ENCODE data around the gene BTRC. TPM values are rescaled to one million over a fixed set of nuclear protein-coding genes. Genes with fewer than 3 reads are reported as not detected.
"Not testable (repeated sequence)": the region's sequence is repeated elsewhere in the genome, so short reads cannot be mapped to it uniquely, and the experiment has no call there.

Gene BTRC
- total RNA-seq, 1 donor: 3.3 TPM

DNA sequence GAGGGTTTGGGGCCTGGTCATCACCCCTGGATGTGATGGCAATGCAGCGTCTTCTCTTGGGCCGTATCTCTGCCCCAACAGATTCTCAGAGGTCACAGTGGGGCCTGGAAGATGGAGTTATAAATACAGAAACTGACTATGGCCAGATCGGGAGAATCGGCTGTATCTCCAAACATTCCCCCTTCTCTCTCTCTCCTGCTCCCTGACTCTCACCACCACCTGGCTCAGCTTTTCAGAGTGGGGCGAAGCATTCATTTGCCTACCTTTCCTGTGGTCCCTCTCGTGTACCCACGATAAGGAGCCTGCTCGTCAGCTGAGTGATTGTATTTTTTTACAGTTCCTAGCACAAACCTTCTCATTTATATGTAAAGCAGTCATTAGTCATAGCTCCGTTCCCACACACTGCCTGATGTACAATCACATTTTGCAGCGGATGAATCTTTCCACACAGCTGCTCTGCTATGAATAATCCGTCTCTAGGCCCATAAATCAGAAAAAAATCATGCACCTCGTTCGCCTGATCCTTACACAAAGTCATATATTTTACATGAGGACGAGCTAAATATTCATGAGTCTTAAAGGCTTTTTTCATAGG, 23.2 kb upstream of the BTRC start:
- Histone ChIP-seq H3K27me3 (ENCODE audit: insufficient read depth, low read length) (peaks cover 3% of the 10 kb centered on the region), H3K9me3 (ENCODE audit: low read depth, low read length) (no peaks in the 10 kb centered on the region), H3K4me1 (ENCODE audit: insufficient read depth, low read length) (no peaks in the 10 kb centered on the region), H3K4me3 (ENCODE audit: low read length) (no peak overlapping the region)

GRCh38 chr10:101331956-101332355, 22.0 kb upstream of the BTRC start:
- Histone ChIP-seq H3K4me3 (ENCODE audit: low read length) (no peak overlapping the region), H3K27me3 (ENCODE audit: insufficient read depth, low read length) (no peaks in the 10 kb centered on the region), H3K9me3 (ENCODE audit: low read depth, low read length) (no peaks in the 10 kb centered on the region)

GRCh38 chr10:101334259-101334658, 19.7 kb upstream of the BTRC start:
- H3K9me3 ChIP-seq (ENCODE audit: low read depth, low read length); H3K27me3 ChIP-seq (ENCODE audit: insufficient read depth, low read length); H3K4me3 ChIP-seq (ENCODE audit: low read length); H3K4me1 ChIP-seq (ENCODE audit: insufficient read depth, low read length): not testable (repeated sequence)

More at GRCh38 chr10:101331956-101332355, 22.0 kb upstream of the BTRC start:
- no peaks in the 10 kb centered on the region for H3K4me1 ChIP-seq (ENCODE audit: insufficient read depth, low read length)

DNA sequence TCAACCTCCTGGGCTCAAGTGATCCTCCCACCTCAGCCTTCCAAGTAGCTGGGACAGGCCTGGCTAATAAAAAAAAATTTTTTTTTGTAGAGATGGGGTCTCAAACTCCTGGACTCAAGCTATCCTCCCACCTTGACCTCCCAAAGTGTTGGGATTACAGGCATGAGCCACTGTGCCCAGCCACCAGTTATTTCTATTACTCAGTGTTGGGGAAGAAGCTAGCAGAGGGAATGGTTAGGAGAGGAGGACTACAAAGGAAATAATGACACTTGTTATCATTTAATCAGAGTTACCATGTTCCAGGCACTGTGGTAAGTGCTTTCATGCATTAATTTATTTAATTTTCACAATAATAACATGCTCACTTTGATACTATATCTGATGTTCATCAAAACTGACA, 17.6 kb upstream of the BTRC start:
- H3K4me3 ChIP-seq (ENCODE audit: low read length): no peak overlapping the region
- H3K9me3 ChIP-seq (ENCODE audit: low read depth, low read length): no peaks in the 10 kb centered on the region
- no peaks in the 10 kb centered on the region for H3K27me3 ChIP-seq (ENCODE audit: insufficient read depth, low read length)

DNA sequence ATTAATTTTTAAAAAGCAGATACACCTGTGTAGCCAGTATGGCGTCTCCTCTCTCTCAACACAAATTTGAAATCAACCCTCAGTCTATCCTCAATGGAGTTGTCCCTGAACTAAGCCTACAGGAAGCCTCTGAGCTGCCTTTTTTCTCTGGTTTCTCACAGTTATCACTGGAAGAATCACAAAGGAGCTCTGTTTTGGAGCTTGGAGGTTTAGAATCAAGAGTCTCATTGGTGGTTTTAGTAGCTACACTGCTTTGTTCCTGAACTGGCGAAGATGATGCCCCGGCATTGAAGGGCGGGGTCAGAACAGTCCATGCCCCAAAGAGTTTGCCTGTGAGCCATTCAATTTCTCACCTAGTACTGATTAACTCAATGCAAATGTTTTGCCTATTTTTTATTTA, 16.1 kb upstream of the BTRC start:
- Histone ChIP-seq H3K9me3 (ENCODE audit: low read depth, low read length) (no peaks in the 10 kb centered on the region), H3K4me3 (ENCODE audit: low read length) (no peak overlapping the region), H3K4me1 (ENCODE audit: insufficient read depth, low read length) (no peaks in the 10 kb centered on the region), H3K27me3 (ENCODE audit: insufficient read depth, low read length) (no peaks in the 10 kb centered on the region)

More for the DNA sequence above, 17.6 kb upstream of the BTRC start:
- no peaks in the 10 kb centered on the region for H3K4me1 ChIP-seq (ENCODE audit: insufficient read depth, low read length)

DNA sequence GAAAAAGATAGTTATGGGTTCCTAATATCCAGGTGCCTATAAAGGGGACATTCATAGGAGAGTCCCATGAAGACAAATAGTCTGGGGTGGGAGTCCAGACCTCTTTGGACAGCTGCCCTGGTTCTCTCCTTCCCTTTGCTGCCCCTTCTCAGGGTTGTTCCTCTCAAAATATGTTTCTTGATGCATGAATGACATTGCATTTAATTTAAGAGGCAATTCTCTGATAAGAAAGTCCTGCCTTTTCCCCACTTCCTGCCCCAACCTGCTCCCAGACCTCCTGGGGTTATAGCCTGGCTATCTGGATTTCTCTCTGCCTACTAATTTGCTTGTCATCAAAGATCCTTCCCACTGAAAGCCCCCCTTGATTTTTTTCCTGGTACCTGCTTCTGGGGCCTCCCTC, 12.5 kb upstream of the BTRC start:
- H3K27me3 ChIP-seq (ENCODE audit: insufficient read depth, low read length): no peaks in the 10 kb centered on the region
- H3K4me3 ChIP-seq (ENCODE audit: low read length): no peak overlapping the region
- H3K9me3 ChIP-seq (ENCODE audit: low read depth, low read length): no peaks in the 10 kb centered on the region
- no peaks in the 10 kb centered on the region for H3K4me1 ChIP-seq (ENCODE audit: insufficient read depth, low read length)

- Histone ChIP-seq H3K4me1 (ENCODE audit: insufficient read depth, low read length) (no peaks in the 10 kb centered on the region), H3K9me3 (ENCODE audit: low read depth, low read length) (no peaks in the 10 kb centered on the region), H3K4me3 (ENCODE audit: low read length) (no peak overlapping the region), H3K27me3 (ENCODE audit: insufficient read depth, low read length) (peaks cover 5% of the 10 kb centered on the region)
Observed at GRCh38 chr10:101346177-101346576, 7.8 kb upstream of the BTRC start.

DNA sequence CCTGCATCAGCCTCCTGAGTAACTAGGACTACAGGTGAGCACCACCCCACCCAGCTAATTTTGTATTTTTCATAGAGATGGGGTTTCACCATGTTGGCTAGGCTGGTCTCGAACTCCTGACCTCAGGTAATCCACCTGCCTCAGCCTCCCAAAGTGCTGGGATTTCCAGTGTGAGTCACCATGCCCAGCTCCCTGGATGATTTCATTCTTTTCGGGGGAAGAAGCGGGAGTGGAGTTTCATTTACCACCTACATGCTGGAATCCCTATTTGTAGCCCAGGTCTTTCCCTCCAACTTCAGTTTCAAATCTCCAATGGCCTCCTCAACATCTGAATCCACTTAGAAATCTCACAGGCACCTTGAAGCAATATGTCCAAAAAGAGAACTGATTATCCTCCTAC, 2.9 kb upstream of the BTRC start:
- H3K9me3 ChIP-seq (ENCODE audit: low read depth, low read length): no peaks in the 10 kb centered on the region
- H3K4me1 ChIP-seq (ENCODE audit: insufficient read depth, low read length): peaks cover 14% of the 10 kb centered on the region
- H3K27me3 ChIP-seq (ENCODE audit: insufficient read depth, low read length): peaks cover 5% of the 10 kb centered on the region
- H3K4me3 ChIP-seq (ENCODE audit: low read length): no peak overlapping the region

DNA sequence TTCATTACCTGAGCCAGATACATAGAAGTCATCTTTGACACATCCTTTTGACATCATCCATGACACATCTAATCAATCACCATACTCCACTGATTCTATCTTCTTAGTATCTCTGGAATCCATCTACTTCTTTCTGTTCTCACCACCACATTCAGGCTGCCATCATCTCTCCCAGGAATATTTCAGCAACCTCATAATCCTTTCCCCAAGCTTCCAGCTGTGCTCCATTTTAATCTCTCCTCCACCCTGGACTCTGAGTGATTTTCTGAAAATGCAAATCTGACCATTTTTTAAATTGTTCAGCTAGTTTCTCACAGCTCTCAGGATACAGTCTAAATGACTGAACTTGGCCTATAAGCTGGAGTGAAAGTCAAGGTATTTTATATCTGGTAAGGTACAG, 2.5 kb upstream of the BTRC start:
- Histone ChIP-seq H3K4me1 (ENCODE audit: insufficient read depth, low read length) (peaks cover 14% of the 10 kb centered on the region), H3K27me3 (ENCODE audit: insufficient read depth, low read length) (peaks cover 5% of the 10 kb centered on the region), H3K4me3 (ENCODE audit: low read length) (no peak overlapping the region), H3K9me3 (ENCODE audit: low read depth, low read length) (no peaks in the 10 kb centered on the region)

DNA sequence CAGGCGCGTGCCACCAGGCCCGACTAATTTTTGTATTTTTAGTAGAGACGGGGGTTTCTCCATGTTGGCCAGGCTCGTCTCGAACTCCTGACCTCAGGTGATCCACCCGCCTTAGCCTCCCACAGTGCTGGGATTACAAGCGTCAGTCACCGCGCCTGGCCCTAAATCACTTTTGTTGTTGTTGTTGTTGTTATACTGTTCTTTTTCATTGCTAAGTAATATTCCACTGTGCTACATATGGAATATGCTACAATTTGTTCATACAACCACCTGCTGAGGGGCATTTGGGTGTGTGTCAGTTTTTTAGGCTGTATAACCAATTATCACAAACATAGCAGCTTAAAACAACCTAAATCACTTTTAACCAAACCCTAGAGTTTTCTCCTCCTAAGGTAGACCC, 1.1 kb upstream of the BTRC start:
- H3K27me3 ChIP-seq (ENCODE audit: insufficient read depth, low read length); H3K9me3 ChIP-seq (ENCODE audit: low read depth, low read length); H3K4me3 ChIP-seq (ENCODE audit: low read length): not testable (repeated sequence)
- peaks cover 14% of the 10 kb centered on the region for H3K4me1 ChIP-seq (ENCODE audit: insufficient read depth, low read length)

GRCh38 chr10:101354328-101355071, 535 bp downstream of the BTRC start:
- Histone ChIP-seq H3K9me3 (ENCODE audit: low read depth, low read length) (no peaks in the 10 kb centered on the region), H3K4me1 (ENCODE audit: insufficient read depth, low read length) (peaks cover 14% of the 10 kb centered on the region), H3K27me3 (ENCODE audit: insufficient read depth, low read length) (peaks cover 5% of the 10 kb centered on the region), H3K4me3 (ENCODE audit: low read length) (peak overlapping the region; percentile 90)

DNA sequence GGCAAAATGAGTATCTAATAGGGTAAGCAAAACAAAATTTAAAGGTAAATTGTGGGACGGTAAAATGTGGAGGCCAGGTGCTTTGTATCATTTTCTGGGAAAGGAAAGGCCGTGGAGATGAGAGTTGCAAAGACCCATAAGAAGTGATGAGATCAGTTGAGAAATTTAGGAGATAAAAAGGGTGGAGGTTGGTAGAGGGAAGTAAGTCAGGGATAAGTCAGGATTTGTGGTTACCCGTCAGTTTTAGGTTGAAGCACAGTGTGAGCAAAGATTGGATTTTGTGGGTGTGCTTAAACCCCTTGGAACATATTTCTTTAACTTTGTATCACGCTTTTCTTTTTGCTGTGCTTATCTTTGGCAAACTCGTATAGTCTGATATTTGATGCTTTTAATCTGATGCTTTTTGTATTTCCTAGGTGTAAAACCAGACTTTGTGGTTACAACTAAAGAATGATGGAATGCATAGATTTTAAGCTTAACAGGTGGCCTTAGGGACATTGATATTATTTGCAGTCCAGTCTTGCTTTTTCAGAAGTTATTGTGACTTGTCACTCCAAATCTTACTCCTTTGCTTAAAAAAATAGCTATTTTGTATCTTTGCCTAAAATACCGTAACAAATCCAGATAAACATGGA, 1.2 kb downstream of the BTRC start:
- H3K4me3 ChIP-seq (ENCODE audit: low read length): no peak overlapping the region
- peaks cover 4% of the 10 kb centered on the region for H3K27me3 ChIP-seq (ENCODE audit: insufficient read depth, low read length)
- H3K4me1 ChIP-seq (ENCODE audit: insufficient read depth, low read length): peaks cover 14% of the 10 kb centered on the region
- no peaks in the 10 kb centered on the region for H3K9me3 ChIP-seq (ENCODE audit: low read depth, low read length)

GRCh38 chr10:101356132-101356531, 2.2 kb downstream of the BTRC start:
- H3K27me3 ChIP-seq (ENCODE audit: insufficient read depth, low read length): no peaks in the 10 kb centered on the region
- H3K4me1 ChIP-seq (ENCODE audit: insufficient read depth, low read length): peaks cover 14% of the 10 kb centered on the region
- no peak overlapping the region for H3K4me3 ChIP-seq (ENCODE audit: low read length)
- no peaks in the 10 kb centered on the region for H3K9me3 ChIP-seq (ENCODE audit: low read depth, low read length)

DNA sequence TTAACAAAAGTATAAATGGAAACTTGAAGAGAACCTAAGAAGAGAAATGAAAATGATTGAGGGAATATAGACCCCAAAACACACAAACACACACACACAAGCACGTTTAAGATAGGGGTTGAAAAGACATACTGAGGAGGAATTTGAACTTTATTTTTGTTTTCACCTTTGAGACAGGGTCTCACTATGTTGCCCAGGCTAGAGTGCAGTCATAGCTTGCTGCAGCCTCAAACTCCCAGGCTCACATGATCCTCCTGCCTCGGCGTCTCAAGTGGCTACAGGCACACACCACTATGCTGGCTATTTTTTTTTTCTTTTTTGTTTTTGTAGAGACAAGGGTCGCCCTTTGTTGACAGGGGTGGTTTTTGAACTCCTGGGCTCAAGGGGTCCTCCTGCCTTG, 4.0 kb downstream of the BTRC start:
- no peak overlapping the region for H3K4me3 ChIP-seq (ENCODE audit: low read length)
- H3K27me3 ChIP-seq (ENCODE audit: insufficient read depth, low read length): no peaks in the 10 kb centered on the region
- H3K4me1 ChIP-seq (ENCODE audit: insufficient read depth, low read length): peaks cover 14% of the 10 kb centered on the region
- H3K9me3 ChIP-seq (ENCODE audit: low read depth, low read length): no peaks in the 10 kb centered on the region

GRCh38 chr10:101358706-101359300, 4.8 kb downstream of the BTRC start:
- H3K4me3 ChIP-seq (ENCODE audit: low read length): no peak overlapping the region
- H3K4me1 ChIP-seq (ENCODE audit: insufficient read depth, low read length): peaks cover 10% of the 10 kb centered on the region
- no peaks in the 10 kb centered on the region for H3K27me3 ChIP-seq (ENCODE audit: insufficient read depth, low read length)
- H3K9me3 ChIP-seq (ENCODE audit: low read depth, low read length): no peaks in the 10 kb centered on the region

Measured in mononuclear cell (primary cell).